Stimulated activated CD8-positive, alpha-beta memory T cell treated with anti-CD3 and anti-CD28 coated beads, Interleukin-12 subunit alpha, Interleukin-12 subunit beta, amount 100 ng/mL, for 24 hours (primary cell): ENCODE measurements around the gene GON7.
"Not testable (repeated sequence)": the region's sequence is repeated elsewhere in the genome, so short reads cannot be mapped to it uniquely, and the experiment has no call there.

ENCODE experiments used
- DNase-seq: peaks from one replicate; pipeline ENCODE4 v3.0.0-alpha.2; 2020; ENCODE audit errors: extremely low read depth

The GON7 gene

GRCh38 chr14:93199031-93199430 is 7.8 kb downstream of the GON7 start:
- no peak for DNase-seq

GRCh38 chr14:93195316-93195999 is 11.4 kb downstream of the GON7 start:
- DNase-seq = no peak

GRCh38 chr14:93186956-93187355 is 19.9 kb downstream of the GON7 start:
- no peak for DNase-seq

GRCh38 chr14:93186466-93186865 is 20.4 kb downstream of the GON7 start:
- DNase-seq = no peak

GRCh38 chr14:93185349-93185720 is 21.5 kb downstream of the GON7 start:
- DNase-seq = no peak

GRCh38 chr14:93184391-93185348 is 22.2 kb downstream of the GON7 start, which contains the start of the genes LYSET and MOAP1:
Gene LYSET, plus strand, starts transcription at chr14:93185317. Its CDS starts 89 bp downstream, at chr14:93185406.
Gene MOAP1, minus strand, starts transcription at chr14:93184897. Its CDS starts 655 bp downstream, at chr14:93184242.
- DNase-seq = peak; percentile 69

GRCh38 chr14:93183596-93184317 is 23.1 kb downstream of the GON7 start:
- no peak for DNase-seq

- DNase-seq = no peak
Observed at GRCh38 chr14:93175492-93175891, 31.4 kb downstream of the GON7 start.

GRCh38 chr14:93174731-93175130 is 32.1 kb downstream of the GON7 start:
- DNase-seq = not testable (repeated sequence)

GRCh38 chr14:93173943-93174395 is 32.9 kb downstream of the GON7 start:
- no peak for DNase-seq

GRCh38 chr14:93171376-93171775 is 35.5 kb downstream of the GON7 start:
- DNase-seq = no peak

- DNase-seq = not testable (repeated sequence)
Observed at GRCh38 chr14:93170141-93170540, 36.7 kb downstream of the GON7 start.

GRCh38 chr14:93169619-93170018 is 37.2 kb downstream of the GON7 start:
- DNase-seq = not testable (repeated sequence)

- not testable (repeated sequence) for DNase-seq
Observed at GRCh38 chr14:93168610-93169009, 38.3 kb downstream of the GON7 start.

- not testable (repeated sequence) for DNase-seq
Observed at GRCh38 chr14:93165271-93166265, 41.3 kb downstream of the GON7 start.

- DNase-seq = no peak
Observed at GRCh38 chr14:93163564-93163963, 43.3 kb downstream of the GON7 start.

GRCh38 chr14:93161411-93161940 is 45.4 kb downstream of the GON7 start:
- DNase-seq = no peak

GRCh38 chr14:93160353-93160801 is 46.5 kb downstream of the GON7 start:
- no peak for DNase-seq

- DNase-seq = not testable (repeated sequence)
Observed at GRCh38 chr14:93159625-93160352, 47.1 kb downstream of the GON7 start.

- DNase-seq = not testable (repeated sequence)
Observed at GRCh38 chr14:93158349-93158748, 48.5 kb downstream of the GON7 start.
